Measurements from ENCODE around the gene DNM3.

The DNM3 gene

GRCh38 chr1:171873664-171874063 is 32.4 kb downstream of the DNM3 start:
- no peak for DNase-seq

DNA sequence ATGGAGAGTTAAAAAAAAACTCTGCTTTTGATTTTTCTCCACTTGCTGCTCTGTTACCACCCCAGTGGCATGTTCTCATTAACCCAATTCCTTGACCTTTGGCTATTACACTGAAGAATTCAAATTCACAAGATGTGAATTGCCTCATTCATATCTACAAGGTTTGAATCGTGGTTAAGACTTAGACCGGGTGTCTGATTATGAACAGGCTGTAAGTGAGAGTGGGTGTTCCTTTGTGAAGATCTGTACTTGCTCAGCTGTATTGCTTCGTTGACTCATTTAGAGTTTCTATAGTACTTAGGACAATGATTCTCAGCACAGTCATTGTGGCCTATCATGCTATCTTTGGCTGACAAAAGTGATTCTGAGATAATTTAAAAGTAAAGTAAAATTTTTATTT is 36.4 kb downstream of the DNM3 start:
- DNase-seq = no peak

- DNase-seq = no peak
Measured at GRCh38 chr1:171879556-171879955, 38.3 kb downstream of the DNM3 start.

DNA sequence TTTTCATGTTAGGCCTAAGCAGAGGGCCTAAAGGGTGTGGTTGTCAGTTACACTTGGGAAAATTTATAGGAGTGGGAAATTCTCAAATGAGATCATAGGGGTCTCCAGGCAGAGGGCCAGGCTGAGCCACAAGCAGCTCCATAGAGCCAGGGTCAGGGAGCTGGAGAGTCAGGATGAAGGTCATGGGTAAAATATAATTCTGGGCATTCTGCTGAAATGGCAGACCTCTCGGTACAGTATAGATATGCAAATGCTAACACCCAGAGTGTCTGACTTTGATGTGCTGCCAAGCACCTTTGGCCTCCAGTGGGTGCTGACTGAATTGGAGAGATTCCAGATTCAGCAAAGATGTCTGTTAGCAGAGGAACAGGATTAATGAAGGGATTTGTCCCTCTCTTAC is 40.1 kb downstream of the DNM3 start:
- no peak for DNase-seq

GRCh38 chr1:171883849-171884248 is 42.6 kb downstream of the DNM3 start:
- DNase-seq = no peak

GRCh38 chr1:171884475-171884874 is 43.2 kb downstream of the DNM3 start:
- no peak for DNase-seq

GRCh38 chr1:171890131-171890530 is 48.8 kb downstream of the DNM3 start:
- DNase-seq = no peak

DNA sequence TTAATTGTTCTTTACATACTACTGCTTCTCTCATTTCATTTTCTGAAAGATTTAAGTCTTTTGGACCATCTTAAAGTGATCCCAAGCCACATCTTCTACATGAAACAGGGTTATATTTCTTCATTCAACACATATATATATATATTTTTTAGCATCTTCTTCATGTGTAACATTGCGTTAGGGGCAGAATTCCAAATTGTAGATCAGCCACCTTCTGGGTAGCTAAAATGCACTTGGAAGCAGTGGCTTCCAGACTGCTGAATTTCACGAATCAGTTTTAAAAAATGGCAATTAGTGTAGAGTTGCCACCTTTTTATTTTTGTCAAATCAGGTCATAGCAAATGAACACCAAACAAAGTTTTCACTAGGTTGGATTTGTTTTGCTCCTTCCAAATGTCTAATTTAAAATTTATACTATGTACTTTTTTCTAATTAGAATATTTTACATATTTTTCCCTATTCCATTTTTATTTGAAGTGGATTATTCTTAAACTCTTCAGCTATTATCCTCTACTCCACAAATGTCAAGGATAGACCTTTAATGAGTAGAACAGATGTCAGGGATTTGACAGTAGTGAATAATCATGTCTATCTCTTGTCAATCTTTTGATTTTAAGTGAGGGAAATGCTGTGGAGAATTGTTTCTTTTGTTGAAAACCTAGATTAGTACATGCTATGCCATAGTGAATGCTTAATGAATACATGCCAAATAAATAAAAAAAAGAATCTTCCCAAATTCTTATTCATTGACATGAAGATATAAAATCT is 55.8 kb downstream of the DNM3 start:
- no peak for DNase-seq

- DNase-seq = no peak
Measured at GRCh38 chr1:171898941-171899340, 57.6 kb downstream of the DNM3 start.

DNA sequence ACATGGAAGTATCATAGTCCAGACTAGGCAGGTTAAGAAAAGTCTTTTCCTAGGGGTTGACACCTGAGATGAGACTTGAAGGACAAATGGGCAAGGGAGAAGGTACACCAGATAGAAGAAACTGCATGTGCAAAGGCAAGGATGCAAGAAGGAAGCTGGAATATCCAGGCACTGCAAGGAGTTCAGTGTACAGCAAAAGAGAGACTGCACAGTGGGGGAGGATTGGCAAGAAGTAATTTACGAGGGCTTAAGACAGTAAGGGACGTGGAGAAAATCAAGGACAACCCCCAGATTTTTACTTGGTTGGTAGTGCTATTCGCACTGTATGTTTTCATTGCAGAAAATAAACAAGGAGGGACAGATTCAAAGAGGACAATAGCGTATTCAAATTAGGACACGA is 58.5 kb downstream of the DNM3 start:
- DNase-seq = no peak

DNA sequence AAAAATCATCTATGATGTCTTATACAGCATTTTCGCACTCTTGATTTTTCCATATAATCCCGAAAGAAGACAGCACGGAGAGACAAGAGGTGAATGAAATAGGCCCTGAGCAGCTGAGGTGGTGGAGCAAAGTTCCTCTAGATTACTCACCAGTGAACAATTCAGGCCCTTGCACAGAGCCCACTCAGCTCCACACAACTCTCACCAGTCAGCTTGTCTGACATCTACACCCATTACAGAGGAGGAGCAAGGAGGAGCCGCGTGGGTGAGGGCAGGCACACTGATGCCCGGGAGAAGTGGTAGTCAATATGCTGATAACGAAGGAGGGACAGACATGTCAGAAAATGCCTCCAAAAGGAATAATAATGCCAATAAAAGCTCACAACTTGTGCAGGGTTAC is 59.9 kb downstream of the DNM3 start:
- DNase-seq = no peak

DNA sequence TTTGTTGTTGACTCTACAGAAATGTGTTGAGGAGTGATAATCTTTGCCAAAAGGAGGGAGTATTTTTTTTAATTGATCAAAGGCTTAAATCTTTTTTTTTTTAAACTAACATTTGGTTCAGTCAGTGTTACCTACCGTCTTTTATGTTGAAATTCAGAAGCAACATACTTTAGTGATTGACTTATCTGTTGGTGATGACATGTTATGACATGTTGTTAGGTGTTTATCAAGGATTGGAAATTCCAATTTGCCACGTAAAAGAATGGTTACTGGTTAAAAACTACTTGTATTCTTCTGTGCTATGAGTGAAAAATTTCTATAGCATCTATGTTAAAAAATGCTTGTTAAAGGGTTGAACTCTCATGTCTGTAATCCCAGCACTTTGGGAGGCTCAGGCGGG is 61.2 kb downstream of the DNM3 start:
- DNase-seq = no peak

- no peak for DNase-seq
Measured at GRCh38 chr1:171904778-171905450, 63.6 kb downstream of the DNM3 start.

DNA sequence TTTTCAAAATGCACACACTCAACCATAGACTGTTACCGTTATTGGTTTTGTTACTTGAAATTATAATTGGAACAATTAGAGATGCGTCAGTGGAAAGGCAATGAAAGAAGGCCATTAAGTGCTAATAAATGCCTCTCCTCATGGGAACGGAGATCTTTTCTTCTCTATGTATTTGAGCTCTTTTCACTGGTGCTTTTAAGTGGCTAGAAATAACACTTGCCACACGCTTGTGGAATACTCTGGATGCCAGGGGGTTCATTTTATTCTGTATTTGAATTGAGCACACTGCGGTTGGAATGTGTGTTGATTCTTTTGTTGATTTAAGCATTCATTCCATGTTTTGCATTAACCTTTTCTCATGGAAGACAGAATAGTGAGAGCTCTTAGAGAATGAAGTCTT is 68.4 kb downstream of the DNM3 start:
- DNase-seq = no peak

DNA sequence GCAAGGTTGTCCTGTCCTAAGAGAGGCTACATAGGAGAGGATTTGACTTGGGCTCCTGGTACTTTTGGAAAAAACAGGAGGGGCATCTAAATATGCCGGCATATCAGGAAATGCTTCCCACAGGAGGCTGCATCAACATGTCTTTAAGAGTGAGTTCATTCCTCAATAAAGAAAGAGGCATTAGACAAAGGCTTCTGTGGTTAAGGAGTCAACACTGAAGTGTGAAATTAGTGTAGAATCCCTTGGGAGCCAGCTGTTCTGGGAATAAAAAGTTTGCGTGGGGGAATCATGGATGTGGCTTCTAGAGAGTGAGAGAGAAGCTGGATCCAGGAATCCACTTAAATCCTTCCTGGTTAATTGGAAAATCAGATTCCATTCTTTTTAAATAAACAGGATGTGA is 69.5 kb downstream of the DNM3 start:
- DNase-seq = no peak

DNA sequence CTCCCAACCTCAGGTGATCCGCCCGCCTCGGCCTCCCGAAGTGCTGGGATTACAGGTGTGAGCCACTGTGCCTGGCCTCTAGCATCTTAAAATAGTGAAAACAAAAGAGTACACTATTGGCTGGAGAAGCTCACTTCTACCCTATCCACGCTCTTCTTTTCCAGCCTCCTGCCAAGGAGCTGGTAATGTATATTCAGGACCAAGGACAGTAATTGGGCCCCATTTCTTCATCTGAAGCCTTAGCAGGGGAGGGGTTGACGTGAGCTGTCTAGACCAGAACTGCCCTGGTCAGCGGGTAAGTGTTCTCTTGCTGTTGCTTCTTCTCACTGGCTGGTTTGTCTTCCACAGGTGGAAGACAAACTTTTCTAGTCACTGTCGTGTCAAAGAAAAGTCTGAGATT is 70.2 kb downstream of the DNM3 start:
- DNase-seq = no peak

DNA sequence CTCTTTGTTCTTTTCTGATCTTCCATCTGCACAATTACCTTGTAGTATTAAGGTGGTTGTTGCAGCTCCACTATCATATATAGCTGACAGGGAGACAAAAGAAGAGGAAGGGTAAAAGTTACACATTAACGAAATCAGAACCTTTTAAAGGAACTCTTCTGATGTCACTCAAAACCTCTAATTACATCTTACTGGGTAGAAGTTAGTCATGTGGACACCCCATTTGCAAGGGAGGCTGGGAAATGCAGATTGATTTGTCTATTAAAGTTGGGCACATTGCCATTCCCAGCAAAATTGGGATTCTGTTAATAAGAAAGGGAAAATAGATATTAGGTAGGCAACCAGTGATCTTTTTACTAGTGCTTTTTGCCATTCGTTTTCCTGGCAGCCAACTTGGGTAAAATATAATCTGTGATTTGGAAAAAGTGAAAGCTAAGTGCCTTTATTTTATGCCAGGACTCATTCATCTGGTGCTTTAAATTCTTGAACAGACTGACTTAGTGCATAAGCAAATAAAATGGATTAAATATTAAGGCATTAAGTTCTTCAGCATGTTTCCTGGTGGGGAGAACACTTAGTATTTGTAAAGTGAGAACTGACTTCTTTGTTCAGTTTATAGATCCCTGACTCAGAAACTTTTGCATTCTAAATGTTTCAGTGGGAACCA is 71.3 kb downstream of the DNM3 start:
- DNase-seq = no peak

DNA sequence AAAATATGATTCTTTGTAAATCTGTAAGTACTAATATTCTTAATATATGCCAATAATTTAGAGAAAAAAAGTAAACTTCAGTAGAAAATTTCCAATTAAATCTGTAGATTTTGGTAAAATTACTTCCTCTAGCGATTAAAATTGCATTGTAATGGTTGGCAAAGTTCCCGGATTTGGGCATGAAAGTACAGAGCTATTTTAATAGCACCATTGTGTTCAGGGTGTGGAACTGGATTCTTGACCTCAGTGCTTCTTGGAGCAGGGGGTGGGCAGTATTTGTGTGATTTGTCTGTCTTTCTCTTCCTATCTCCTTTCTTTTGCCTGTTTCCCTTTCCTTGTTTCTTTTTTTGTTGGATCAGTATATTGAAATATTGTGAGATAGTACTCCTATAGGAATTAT is 72.1 kb downstream of the DNM3 start:
- no peak for DNase-seq

- DNase-seq = no peak
Measured at GRCh38 chr1:171916315-171916771, 75.0 kb downstream of the DNM3 start.

GRCh38 chr1:171917331-171917730 is 76.0 kb downstream of the DNM3 start:
- no peak for DNase-seq

GRCh38 chr1:171919891-171920887 is 78.9 kb downstream of the DNM3 start:
- DNase-seq = no peak

- DNase-seq = no peak
Measured at GRCh38 chr1:171922999-171923398, 81.7 kb downstream of the DNM3 start.

DNA sequence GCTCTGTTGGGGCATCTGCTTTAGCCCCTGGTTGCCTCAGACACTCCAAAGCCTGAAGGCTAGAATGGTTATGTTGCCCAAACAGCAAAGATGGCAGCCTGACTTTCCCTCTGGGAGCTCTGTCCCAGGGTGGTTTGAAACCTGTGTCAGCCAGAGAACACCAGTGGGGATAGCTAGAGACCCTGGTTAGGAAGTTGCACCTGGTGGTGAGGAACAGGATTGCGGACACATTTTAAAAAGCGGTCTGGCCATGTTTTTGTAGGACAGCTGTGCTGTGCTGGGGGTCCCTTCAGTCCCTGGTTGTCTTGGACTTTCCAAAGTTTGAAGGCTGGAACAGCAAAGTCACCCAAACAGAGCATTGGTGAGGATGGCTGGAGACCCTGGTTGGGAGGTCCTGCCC is 87.8 kb downstream of the DNM3 start:
- DNase-seq = no peak
